ENCODE measurements around the gene WDR1. TPM values are rescaled to one million over a fixed set of nuclear protein-coding genes. Genes with fewer than 3 reads are reported as not detected.

WDR1 gene
- polyA plus RNA-seq, 4 donors: 140 to 226 (median 188) TPM

- no peak for DNase-seq (ENCODE audit: low read depth in 4 of 4, low spot score in 3 of 4)
These were observed 616 bp downstream of the WDR1 start for GRCh38 chr4:10115797-10116568.

GRCh38 chr4:10115271-10115796 is 1.3 kb downstream of the WDR1 start:
- no peak for DNase-seq (ENCODE audit: low read depth in 4 of 4, low spot score in 3 of 4)

GRCh38 chr4:10114607-10115006 is 2.0 kb downstream of the WDR1 start:
- no peak for DNase-seq (ENCODE audit: low read depth in 4 of 4, low spot score in 3 of 4)

GRCh38 chr4:10114147-10114546 is 2.5 kb downstream of the WDR1 start:
- DNase-seq (ENCODE audit: low read depth in 4 of 4, low spot score in 3 of 4): no peak

DNA sequence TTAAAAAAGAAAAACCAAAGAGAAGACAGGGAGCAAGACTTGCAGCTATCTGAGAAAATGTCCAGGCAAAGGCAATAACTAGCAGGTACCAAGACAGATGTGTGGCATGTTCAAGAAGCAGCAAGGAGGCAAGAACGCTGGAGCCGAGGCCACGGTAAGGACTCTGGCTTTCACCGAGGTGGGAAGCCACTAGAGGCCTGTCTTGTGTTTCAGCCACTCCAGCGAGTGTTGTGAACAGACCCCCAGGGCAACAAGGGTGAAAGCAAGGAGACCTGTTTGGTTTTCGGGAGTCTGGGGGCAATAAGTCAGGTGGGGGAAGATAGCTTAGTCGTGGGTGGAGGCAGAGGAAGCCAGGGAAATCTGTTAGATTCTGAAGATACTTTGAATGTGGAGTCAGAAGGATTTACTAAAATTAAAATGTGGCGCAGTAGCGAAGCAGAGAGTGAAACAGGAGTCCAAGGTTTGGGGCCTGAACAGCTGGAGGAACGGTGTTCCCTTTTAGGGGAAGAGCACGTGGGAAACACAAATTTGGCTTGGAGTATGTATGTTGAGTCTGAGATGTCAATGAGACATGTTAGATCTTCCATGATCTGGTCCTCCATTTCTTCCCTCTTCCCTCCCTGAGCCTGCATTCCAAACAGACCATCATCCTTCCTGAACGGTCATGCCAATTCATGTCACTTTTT is 3.1 kb downstream of the WDR1 start:
- DNase-seq (ENCODE audit: low read depth in 4 of 4, low spot score in 3 of 4): no peak

DNA sequence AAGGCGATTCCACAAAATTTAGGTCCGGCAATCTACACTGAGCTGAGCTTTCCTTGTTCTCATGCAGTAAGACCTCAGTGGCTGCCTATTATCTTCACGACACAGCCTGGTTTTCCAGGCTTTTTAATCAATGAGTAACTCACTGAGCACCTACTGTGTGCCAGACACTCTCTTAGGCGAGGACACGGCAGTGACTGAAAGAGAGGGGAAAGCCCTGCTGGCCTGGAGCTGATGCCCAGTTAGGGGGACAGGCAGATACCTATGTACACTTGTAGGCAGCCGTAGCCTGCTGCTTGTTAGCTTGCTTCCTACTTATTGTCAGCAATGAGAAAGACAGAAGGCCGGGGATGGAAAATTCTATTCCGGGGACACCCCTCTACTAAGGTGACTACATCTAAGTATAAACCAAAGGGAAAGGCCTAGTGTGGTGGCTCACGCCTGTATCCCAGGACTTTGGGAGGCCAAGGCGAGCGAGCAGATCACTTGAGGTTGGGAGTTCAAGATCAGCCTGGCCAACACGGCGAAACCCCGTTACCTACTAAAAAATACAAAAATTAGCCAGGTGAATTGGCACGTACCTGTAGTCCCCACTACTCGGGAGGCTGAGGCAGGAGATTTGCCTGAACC is 3.8 kb downstream of the WDR1 start:
- DNase-seq (ENCODE audit: low read depth in 4 of 4, low spot score in 3 of 4): no peak

DNA sequence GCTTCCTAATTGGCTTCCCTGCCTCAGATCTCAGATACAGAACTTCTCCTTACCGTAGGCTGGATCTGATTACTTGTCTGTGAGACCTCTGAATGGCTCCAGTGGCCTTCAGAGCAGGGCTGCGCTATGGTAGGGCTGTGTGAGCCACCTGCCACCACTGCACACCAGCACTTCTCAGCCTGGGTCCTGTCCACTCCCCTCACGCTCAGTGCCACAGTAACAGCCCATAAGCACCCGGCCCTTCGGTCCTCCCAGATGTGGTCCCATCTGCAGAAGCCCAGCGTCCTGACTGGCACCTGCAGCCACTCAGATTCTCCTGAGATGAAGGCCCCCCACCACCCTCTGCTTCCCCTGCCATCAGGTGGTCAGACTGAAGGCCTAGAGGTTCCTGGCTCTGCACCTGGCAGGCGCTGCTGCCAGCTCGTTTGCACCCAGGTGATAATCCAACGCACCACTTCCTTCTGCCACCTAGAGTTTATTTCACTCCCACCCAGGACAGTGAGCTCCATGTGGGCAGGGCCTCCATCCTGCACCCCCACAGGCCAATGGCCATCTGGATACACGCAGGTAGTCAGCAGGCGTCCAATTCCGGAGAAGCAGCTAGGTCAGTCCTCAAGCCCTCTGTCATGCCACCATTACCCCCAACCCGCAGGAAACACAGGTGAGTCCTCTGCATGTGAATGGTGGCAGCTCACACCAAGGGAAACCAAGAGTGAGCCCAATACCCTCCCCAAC is 5.4 kb downstream of the WDR1 start:
- DNase-seq (ENCODE audit: low read depth in 4 of 4, low spot score in 3 of 4): no peak

GRCh38 chr4:10109995-10110670 is 6.5 kb downstream of the WDR1 start:
- no peak for DNase-seq (ENCODE audit: low read depth in 4 of 4, low spot score in 3 of 4)

- DNase-seq (ENCODE audit: low read depth in 4 of 4, low spot score in 3 of 4): no peak
These were observed 7.5 kb downstream of the WDR1 start for GRCh38 chr4:10108818-10109783.

- DNase-seq (ENCODE audit: low read depth in 4 of 4, low spot score in 3 of 4): no peak
These were observed 8.2 kb downstream of the WDR1 start for GRCh38 chr4:10108391-10108790.

- no peak for DNase-seq (ENCODE audit: low read depth in 4 of 4, low spot score in 3 of 4)
These were observed 9.2 kb downstream of the WDR1 start for GRCh38 chr4:10107111-10108091.

DNA sequence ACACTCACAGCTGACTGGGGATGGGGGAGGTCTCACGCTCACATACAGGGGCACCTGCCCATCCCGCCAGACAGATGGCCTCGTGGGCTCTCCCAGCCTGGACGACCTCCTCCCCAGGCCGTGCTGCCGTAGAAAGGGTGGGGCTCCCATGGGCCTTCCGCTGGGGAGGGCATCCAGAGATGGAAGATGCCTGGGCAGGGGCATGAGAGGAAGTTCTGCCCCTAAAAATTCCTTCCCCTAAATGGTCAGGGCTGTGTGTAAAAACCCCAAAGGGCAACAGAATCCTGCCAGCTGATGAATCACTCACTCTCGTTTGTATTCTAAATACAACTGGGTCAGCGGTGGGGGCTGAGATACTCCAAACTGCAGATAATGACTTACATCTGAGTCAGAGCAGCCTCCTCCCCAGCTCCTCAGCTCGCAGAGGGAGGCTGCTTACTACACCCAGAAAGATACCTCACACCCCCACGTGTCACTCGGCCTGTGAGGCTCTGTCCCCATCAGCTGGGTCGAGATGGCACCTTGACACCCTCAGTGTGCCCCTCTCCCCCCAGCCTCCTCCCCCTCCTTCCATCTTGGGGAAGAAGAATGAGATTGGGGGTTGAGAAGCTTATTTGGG is 10.1 kb downstream of the WDR1 start:
- no peak for DNase-seq (ENCODE audit: low read depth in 4 of 4, low spot score in 3 of 4)

DNA sequence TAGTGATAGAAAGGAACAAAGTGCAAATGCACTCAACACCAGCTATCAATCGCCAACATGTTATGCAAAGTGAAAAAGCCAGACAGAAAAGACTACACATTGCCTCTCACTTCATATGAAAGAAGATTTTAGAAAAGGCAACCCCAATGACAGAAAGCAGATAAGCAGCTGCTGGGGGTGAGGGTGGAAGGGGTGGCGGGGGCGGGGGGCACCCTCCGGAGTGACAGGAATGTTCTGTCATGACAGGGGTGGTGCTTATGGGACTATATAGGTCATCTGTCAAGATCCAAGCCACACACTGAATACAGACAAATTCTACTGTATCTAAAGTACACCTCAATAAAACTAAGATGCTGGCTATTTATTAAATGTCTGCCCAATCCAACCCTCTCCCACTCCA is 10.7 kb downstream of the WDR1 start:
- DNase-seq (ENCODE audit: low read depth in 4 of 4, low spot score in 3 of 4): no peak

DNA sequence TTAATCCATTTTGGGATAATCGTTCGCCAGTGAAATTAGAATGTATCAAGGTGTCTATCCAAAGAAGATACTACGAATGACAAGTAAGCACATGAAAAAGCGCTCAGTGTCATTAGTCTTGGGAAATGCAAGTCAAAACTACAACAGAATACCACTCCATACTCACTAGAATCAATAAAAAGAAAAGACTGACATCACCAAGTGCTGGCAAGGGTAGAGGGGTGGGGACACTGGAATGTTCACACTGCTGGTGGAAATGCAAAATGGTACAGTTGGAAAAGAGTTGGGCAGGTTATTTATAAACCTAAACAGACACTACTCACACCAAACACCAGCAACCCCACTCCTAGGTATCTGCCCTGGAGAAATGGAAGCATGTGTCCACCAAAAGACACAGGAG is 11.2 kb downstream of the WDR1 start:
- DNase-seq (ENCODE audit: low read depth in 4 of 4, low spot score in 3 of 4): no peak

GRCh38 chr4:10104991-10105276 is 11.7 kb downstream of the WDR1 start:
- DNase-seq (ENCODE audit: low read depth in 4 of 4, low spot score in 3 of 4): no peak

GRCh38 chr4:10104211-10104990 is 12.2 kb downstream of the WDR1 start:
- DNase-seq (ENCODE audit: low read depth in 4 of 4, low spot score in 3 of 4): no peak

Measured in left renal pelvis (tissue), 4 donors.